BLaER1 (cell line): Measurements from ENCODE around the gene GFPT2.

ENCODE experiments used
- H3K27ac ChIP-seq: shearing (Covaris generic); formaldehyde crosslinking; 2 replicates; pipeline ENCODE4 v1.8.1; 2022
- H3K27me3 ChIP-seq: shearing (Covaris generic); formaldehyde crosslinking; 2 replicates; pipeline ENCODE4 v1.8.1; 2022
- H3K36me3 ChIP-seq: shearing (Covaris generic); formaldehyde crosslinking; 2 replicates; pipeline ENCODE4 v1.8.1; 2022
- H3K4me1 ChIP-seq: shearing (Covaris generic); formaldehyde crosslinking; 2 replicates; pipeline ENCODE4 v1.8.1; 2022
- H3K4me2 ChIP-seq: shearing (Covaris generic); formaldehyde crosslinking; 2 replicates; pipeline ENCODE4 v1.8.1; 2022
- H3K4me3 ChIP-seq: shearing (Covaris generic); formaldehyde crosslinking; 2 replicates; pipeline ENCODE4 v1.8.1; 2022
- H3K9ac ChIP-seq: shearing (Covaris generic); formaldehyde crosslinking; 2 replicates; pipeline ENCODE4 v1.8.1; 2022
- H3K9me3 ChIP-seq: shearing (Covaris generic); formaldehyde crosslinking; 2 replicates; pipeline ENCODE4 v1.8.1; 2022
- H4K20me1 ChIP-seq: shearing (Covaris generic); formaldehyde crosslinking; 2 replicates; pipeline ENCODE4 v1.8.1; 2022
- Cebpa-rat ChIP-seq: shearing (Covaris generic); IDR thresholded peaks from 2 replicates; pipeline ENCODE4 v1.8.1; 2022

GFPT2 gene

GRCh38 chr5:180345781-180346180 lies 7.4 kb downstream of the GFPT2 start:
- Histone ChIP-seq H3K4me2 (no peak overlapping the region), H4K20me1 (no peaks in the 10 kb centered on the region), H3K27ac (no peak overlapping the region), H3K36me3 (no peaks in the 10 kb centered on the region), H3K9ac (no peak overlapping the region), H3K4me3 (no peak overlapping the region), H3K4me1 (no peaks in the 10 kb centered on the region), H3K9me3 (no peaks in the 10 kb centered on the region), H3K27me3 (peaks cover 11% of the 10 kb centered on the region)
- TF ChIP-seq Cebpa-rat: no peak

- no peak for TF ChIP-seq Cebpa-rat
- Histone ChIP-seq H3K4me1 (no peaks in the 10 kb centered on the region), H3K4me2 (no peak overlapping the region), H3K9ac (no peak overlapping the region), H4K20me1 (no peaks in the 10 kb centered on the region), H3K4me3 (no peak overlapping the region), H3K36me3 (no peaks in the 10 kb centered on the region), H3K27me3 (peaks cover 5% of the 10 kb centered on the region), H3K9me3 (no peaks in the 10 kb centered on the region), H3K27ac (no peak overlapping the region)
Observed at GRCh38 chr5:180345186-180345585, 8.0 kb downstream of the GFPT2 start.

- H3K4me3 ChIP-seq: no peak overlapping the region
- no peaks in the 10 kb centered on the region for H4K20me1 ChIP-seq
- H3K4me2 ChIP-seq: no peak overlapping the region
- H3K9ac ChIP-seq: no peak overlapping the region
- no peaks in the 10 kb centered on the region for H3K9me3 ChIP-seq
- no peak for TF ChIP-seq Cebpa-rat
- no peaks in the 10 kb centered on the region for H3K4me1 ChIP-seq
- H3K36me3 ChIP-seq: no peaks in the 10 kb centered on the region
- no peaks in the 10 kb centered on the region for H3K27me3 ChIP-seq
- H3K27ac ChIP-seq: no peak overlapping the region
Observed at GRCh38 chr5:180344696-180344999, 8.5 kb downstream of the GFPT2 start.

- H4K20me1 ChIP-seq: no peaks in the 10 kb centered on the region
- no peak overlapping the region for H3K9ac ChIP-seq
- H3K36me3 ChIP-seq: no peaks in the 10 kb centered on the region
- TF ChIP-seq Cebpa-rat: 0 out of 2 replicates have a peak, but pooled peaks have one; percentile 26
- H3K27ac ChIP-seq: no peak overlapping the region
- H3K27me3 ChIP-seq: no peaks in the 10 kb centered on the region
- no peaks in the 10 kb centered on the region for H3K4me1 ChIP-seq
- H3K9me3 ChIP-seq: no peaks in the 10 kb centered on the region
- H3K4me3 ChIP-seq: no peak overlapping the region
- H3K4me2 ChIP-seq: no peak overlapping the region
Observed at GRCh38 chr5:180343831-180344695, 9.1 kb downstream of the GFPT2 start.

GRCh38 chr5:180343110-180343830 lies 9.9 kb downstream of the GFPT2 start:
- no peak for TF ChIP-seq Cebpa-rat
- Histone ChIP-seq H3K4me3 (no peak overlapping the region), H3K27ac (no peak overlapping the region), H3K9me3 (no peaks in the 10 kb centered on the region), H4K20me1 (no peaks in the 10 kb centered on the region), H3K36me3 (no peaks in the 10 kb centered on the region), H3K4me2 (no peak overlapping the region), H3K4me1 (no peaks in the 10 kb centered on the region), H3K9ac (no peak overlapping the region), H3K27me3 (no peaks in the 10 kb centered on the region)

- H3K4me2 ChIP-seq: no peak overlapping the region
- no peaks in the 10 kb centered on the region for H3K4me1 ChIP-seq
- no peak overlapping the region for H3K27ac ChIP-seq
- H3K9ac ChIP-seq: no peak overlapping the region
- TF ChIP-seq Cebpa-rat: no peak
- no peaks in the 10 kb centered on the region for H3K36me3 ChIP-seq
- H3K27me3 ChIP-seq: no peaks in the 10 kb centered on the region
- H3K4me3 ChIP-seq: no peak overlapping the region
- H3K9me3 ChIP-seq: no peaks in the 10 kb centered on the region
- no peaks in the 10 kb centered on the region for H4K20me1 ChIP-seq
Observed at GRCh38 chr5:180341595-180341994, 11.5 kb downstream of the GFPT2 start.

- no peak overlapping the region for H3K27ac ChIP-seq
- H3K9me3 ChIP-seq: no peaks in the 10 kb centered on the region
Observed at GRCh38 chr5:180340856-180341255, 12.3 kb downstream of the GFPT2 start.

GRCh38 chr5:180339583-180340183 lies 13.5 kb downstream of the GFPT2 start:
- H3K36me3 ChIP-seq: no peaks in the 10 kb centered on the region
- TF ChIP-seq Cebpa-rat: no peak
- H4K20me1 ChIP-seq: no peaks in the 10 kb centered on the region

More at GRCh38 chr5:180340856-180341255, 12.3 kb downstream of the GFPT2 start:
- H3K27me3 ChIP-seq: no peaks in the 10 kb centered on the region
- no peak for TF ChIP-seq Cebpa-rat
- no peak overlapping the region for H3K4me2 ChIP-seq
- H3K9ac ChIP-seq: no peak overlapping the region
- H3K36me3 ChIP-seq: no peaks in the 10 kb centered on the region
- no peaks in the 10 kb centered on the region for H4K20me1 ChIP-seq
- no peaks in the 10 kb centered on the region for H3K4me1 ChIP-seq
- H3K4me3 ChIP-seq: no peak overlapping the region

GRCh38 chr5:180338001-180338707 lies 15.0 kb downstream of the GFPT2 start:
- Histone ChIP-seq H3K36me3 (no peaks in the 10 kb centered on the region), H3K9me3 (no peaks in the 10 kb centered on the region), H3K4me3 (no peak overlapping the region), H3K9ac (no peak overlapping the region), H3K4me1 (no peaks in the 10 kb centered on the region), H3K27ac (no peak overlapping the region), H4K20me1 (no peaks in the 10 kb centered on the region), H3K27me3 (no peaks in the 10 kb centered on the region), H3K4me2 (no peak overlapping the region)
- no peak for TF ChIP-seq Cebpa-rat

More at GRCh38 chr5:180339583-180340183, 13.5 kb downstream of the GFPT2 start:
- H3K27me3 ChIP-seq: no peaks in the 10 kb centered on the region
- H3K4me3 ChIP-seq: no peak overlapping the region
- no peak overlapping the region for H3K27ac ChIP-seq
- H3K9ac ChIP-seq: no peak overlapping the region
- H3K9me3 ChIP-seq: no peaks in the 10 kb centered on the region
- H3K4me2 ChIP-seq: no peak overlapping the region
- no peaks in the 10 kb centered on the region for H3K4me1 ChIP-seq
